GM18858 (cell line): ENCODE measurements around the gene ARMH3.
"Not testable (repeated sequence)": the region's sequence is repeated elsewhere in the genome, so short reads cannot be mapped to it uniquely, and the experiment has no call there.

ENCODE experiments used
- ATAC-seq: cut with Tn5 transposase; IDR thresholded peaks from one replicate; pipeline ENCODE4 v1.9.1; 2021; ENCODE audit not compliant: unreplicated experiment

The ARMH3 gene

GRCh38 chr10:101987136-101987535 is 68.8 kb downstream of the ARMH3 start:
- ATAC-seq: no peak

GRCh38 chr10:101986624-101986971 is 69.4 kb downstream of the ARMH3 start:
- no peak for ATAC-seq

GRCh38 chr10:101980677-101981076 is 75.3 kb downstream of the ARMH3 start:
- ATAC-seq: not testable (repeated sequence)

- no peak for ATAC-seq
Observed at GRCh38 chr10:101974091-101974971, 81.6 kb downstream of the ARMH3 start.

- ATAC-seq: no peak
Observed at GRCh38 chr10:101972761-101973160, 83.2 kb downstream of the ARMH3 start.

GRCh38 chr10:101969412-101969922 is 86.5 kb downstream of the ARMH3 start:
- no peak for ATAC-seq

GRCh38 chr10:101968940-101969321 is 87.0 kb downstream of the ARMH3 start:
- no peak for ATAC-seq

GRCh38 chr10:101968286-101968939 is 87.6 kb downstream of the ARMH3 start:
- no peak for ATAC-seq

- ATAC-seq: no peak
Observed at GRCh38 chr10:101967713-101968112, 88.3 kb downstream of the ARMH3 start.

- no peak for ATAC-seq
Observed at GRCh38 chr10:101967119-101967518, 88.9 kb downstream of the ARMH3 start.

- ATAC-seq: no peak
Observed at GRCh38 chr10:101965075-101965765, 90.8 kb downstream of the ARMH3 start.

- ATAC-seq: no peak
Observed at GRCh38 chr10:101961591-101962498, 94.1 kb downstream of the ARMH3 start.

- ATAC-seq: no peak
Observed at GRCh38 chr10:101960879-101961395, 95.0 kb downstream of the ARMH3 start.

GRCh38 chr10:101959346-101959916 is 96.5 kb downstream of the ARMH3 start:
- ATAC-seq: no peak

GRCh38 chr10:101958691-101959090 is 97.3 kb downstream of the ARMH3 start:
- ATAC-seq: no peak

GRCh38 chr10:101956898-101957297 is 99.1 kb downstream of the ARMH3 start:
- ATAC-seq: no peak

GRCh38 chr10:101956117-101956516 is 99.9 kb downstream of the ARMH3 start:
- no peak for ATAC-seq

- no peak for ATAC-seq
Observed at GRCh38 chr10:101952191-101952590, 103.8 kb downstream of the ARMH3 start.

GRCh38 chr10:101950213-101950612 is 105.8 kb downstream of the ARMH3 start:
- no peak for ATAC-seq

GRCh38 chr10:101941871-101942270 is 114.1 kb downstream of the ARMH3 start:
- no peak for ATAC-seq
